ENCODE results near the gene LDLRAD2.

Gene LDLRAD2

GRCh38 chr1:21845646-21846641 is 33.9 kb downstream of the LDLRAD2 start:
- no peak for DNase-seq

GRCh38 chr1:21847223-21848205 is 35.4 kb downstream of the LDLRAD2 start:
- DNase-seq, result no peak

- no peak for DNase-seq
Observed at GRCh38 chr1:21848524-21849174, 36.6 kb downstream of the LDLRAD2 start.

- no peak for DNase-seq
Observed at GRCh38 chr1:21849909-21850576, 38.0 kb downstream of the LDLRAD2 start.

- no peak for DNase-seq
Observed at GRCh38 chr1:21851430-21852250, 39.6 kb downstream of the LDLRAD2 start.

GRCh38 chr1:21852282-21853130 is 40.4 kb downstream of the LDLRAD2 start:
- no peak for DNase-seq

GRCh38 chr1:21853131-21853427 is 41.0 kb downstream of the LDLRAD2 start:
- DNase-seq, result no peak

GRCh38 chr1:21854090-21854750 is 42.2 kb downstream of the LDLRAD2 start:
- DNase-seq, result no peak

GRCh38 chr1:21854751-21855131 is 42.7 kb downstream of the LDLRAD2 start:
- DNase-seq, result no peak

GRCh38 chr1:21855257-21856096 is 43.4 kb downstream of the LDLRAD2 start:
- DNase-seq, result no peak

GRCh38 chr1:21857142-21857839 is 45.2 kb downstream of the LDLRAD2 start:
- DNase-seq, result no peak

GRCh38 chr1:21857840-21858670 is 46.0 kb downstream of the LDLRAD2 start:
- DNase-seq, result no peak

GRCh38 chr1:21859669-21860179 is 47.7 kb downstream of the LDLRAD2 start:
- no peak for DNase-seq

GRCh38 chr1:21860971-21861370 is 48.9 kb downstream of the LDLRAD2 start:
- DNase-seq, result no peak

GRCh38 chr1:21861602-21862429 is 49.8 kb downstream of the LDLRAD2 start:
- no peak for DNase-seq

GRCh38 chr1:21863981-21864380 is 51.9 kb downstream of the LDLRAD2 start:
- no peak for DNase-seq

All from NCI-H510A (cell line).